H1 (cell line): ENCODE measurements around the gene HAPLN3.

Experiments used
- EP300 ChIP-seq, 2 experiments: IDR thresholded peaks; 1 replicate in 1 of 2; 2 replicates in 1 of 2; pipeline ENCODE4 v1.6.1; 2011 to 2012; ENCODE audit warnings: low read depth in 2 of 2, low read length in 2 of 2, mild to moderate bottlenecking in 2 of 2, borderline replicate concordance in 1 of 2, inconsistent platforms in 1 of 2, moderate library complexity in 1 of 2
- NANOG ChIP-seq: IDR thresholded peaks from 2 replicates; pipeline ENCODE4 v1.6.1; 2011; ENCODE audit warnings: low read length, low read depth, mild to moderate bottlenecking, inconsistent platforms; ENCODE audit not compliant: insufficient read depth, poor library complexity, severe bottlenecking
- ZNF274 ChIP-seq: IDR thresholded peaks from 2 replicates; pipeline ENCODE4 v1.7.0; 2012; ENCODE audit warnings: low read length, borderline replicate concordance; ENCODE audit errors: extremely low read depth
- TF ChIP-seq, protein P1 (sequence below), 3 experiments: IDR thresholded peaks; 1 replicate in 2 of 3; 2 replicates in 1 of 3; pipeline versions ENCODE4 v1.5.1 to v1.6.1; 2011; ENCODE audit warnings: low read length in 3 of 3, mild to moderate bottlenecking in 3 of 3, inconsistent platforms in 2 of 3, low read depth in 1 of 3, moderate library complexity in 1 of 3; ENCODE audit not compliant: insufficient read depth in 1 of 3; ENCODE audit errors: control extremely low read depth in 1 of 3

DNA sequence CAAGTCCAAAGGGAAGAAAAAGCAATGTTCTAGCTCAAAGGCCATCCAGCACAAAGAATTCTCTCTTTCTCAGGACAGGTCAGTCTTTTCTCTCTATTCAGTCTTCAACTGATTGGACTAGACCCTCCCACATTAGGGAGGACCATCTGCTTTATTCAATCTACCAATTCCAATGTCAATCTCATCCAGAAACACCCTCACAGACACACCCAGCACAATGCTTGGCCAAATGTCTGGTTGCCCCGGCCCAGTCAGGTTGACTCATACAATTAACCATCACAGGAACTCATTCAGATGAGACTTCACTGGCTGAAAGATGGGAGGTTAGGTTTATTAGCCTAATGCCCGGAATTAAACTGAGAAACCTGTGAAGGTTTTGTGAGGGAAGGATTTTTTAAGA is 59.7 kb downstream of the HAPLN3 start:
- no peak for TF ChIP-seq ZNF274
- no peak for TF ChIP-seq NANOG
- no peak for TF ChIP-seq EP300 (IDR thresholded peaks at IDR 0.05; ENCODE audit: borderline replicate concordance in 1 of 2, low read depth in 2 of 2, low read length in 2 of 2)
- TF ChIP-seq, protein P1, sequence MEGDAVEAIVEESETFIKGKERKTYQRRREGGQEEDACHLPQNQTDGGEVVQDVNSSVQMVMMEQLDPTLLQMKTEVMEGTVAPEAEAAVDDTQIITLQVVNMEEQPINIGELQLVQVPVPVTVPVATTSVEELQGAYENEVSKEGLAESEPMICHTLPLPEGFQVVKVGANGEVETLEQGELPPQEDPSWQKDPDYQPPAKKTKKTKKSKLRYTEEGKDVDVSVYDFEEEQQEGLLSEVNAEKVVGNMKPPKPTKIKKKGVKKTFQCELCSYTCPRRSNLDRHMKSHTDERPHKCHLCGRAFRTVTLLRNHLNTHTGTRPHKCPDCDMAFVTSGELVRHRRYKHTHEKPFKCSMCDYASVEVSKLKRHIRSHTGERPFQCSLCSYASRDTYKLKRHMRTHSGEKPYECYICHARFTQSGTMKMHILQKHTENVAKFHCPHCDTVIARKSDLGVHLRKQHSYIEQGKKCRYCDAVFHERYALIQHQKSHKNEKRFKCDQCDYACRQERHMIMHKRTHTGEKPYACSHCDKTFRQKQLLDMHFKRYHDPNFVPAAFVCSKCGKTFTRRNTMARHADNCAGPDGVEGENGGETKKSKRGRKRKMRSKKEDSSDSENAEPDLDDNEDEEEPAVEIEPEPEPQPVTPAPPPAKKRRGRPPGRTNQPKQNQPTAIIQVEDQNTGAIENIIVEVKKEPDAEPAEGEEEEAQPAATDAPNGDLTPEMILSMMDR (IDR thresholded peaks at IDR 0.05; ENCODE audit: control extremely low read depth in 1 of 3, insufficient read depth in 1 of 3, low read depth in 1 of 3, low read length in 3 of 3) = no peak
